Activated CD4-positive, alpha-beta T cell treated with anti-CD3 and anti-CD28 coated beads, Interleukin-2, Interleukin-6, amounts not matched to agents 100 ng/mL and 50 ng/mL, durations not matched to agents 16 hours and 8 hours (primary cell): ENCODE data around the gene GJC2.

Experiments
- DNase-seq: peaks from one replicate; pipeline ENCODE4 v3.0.0-alpha.2; 2020

GJC2 gene

DNA sequence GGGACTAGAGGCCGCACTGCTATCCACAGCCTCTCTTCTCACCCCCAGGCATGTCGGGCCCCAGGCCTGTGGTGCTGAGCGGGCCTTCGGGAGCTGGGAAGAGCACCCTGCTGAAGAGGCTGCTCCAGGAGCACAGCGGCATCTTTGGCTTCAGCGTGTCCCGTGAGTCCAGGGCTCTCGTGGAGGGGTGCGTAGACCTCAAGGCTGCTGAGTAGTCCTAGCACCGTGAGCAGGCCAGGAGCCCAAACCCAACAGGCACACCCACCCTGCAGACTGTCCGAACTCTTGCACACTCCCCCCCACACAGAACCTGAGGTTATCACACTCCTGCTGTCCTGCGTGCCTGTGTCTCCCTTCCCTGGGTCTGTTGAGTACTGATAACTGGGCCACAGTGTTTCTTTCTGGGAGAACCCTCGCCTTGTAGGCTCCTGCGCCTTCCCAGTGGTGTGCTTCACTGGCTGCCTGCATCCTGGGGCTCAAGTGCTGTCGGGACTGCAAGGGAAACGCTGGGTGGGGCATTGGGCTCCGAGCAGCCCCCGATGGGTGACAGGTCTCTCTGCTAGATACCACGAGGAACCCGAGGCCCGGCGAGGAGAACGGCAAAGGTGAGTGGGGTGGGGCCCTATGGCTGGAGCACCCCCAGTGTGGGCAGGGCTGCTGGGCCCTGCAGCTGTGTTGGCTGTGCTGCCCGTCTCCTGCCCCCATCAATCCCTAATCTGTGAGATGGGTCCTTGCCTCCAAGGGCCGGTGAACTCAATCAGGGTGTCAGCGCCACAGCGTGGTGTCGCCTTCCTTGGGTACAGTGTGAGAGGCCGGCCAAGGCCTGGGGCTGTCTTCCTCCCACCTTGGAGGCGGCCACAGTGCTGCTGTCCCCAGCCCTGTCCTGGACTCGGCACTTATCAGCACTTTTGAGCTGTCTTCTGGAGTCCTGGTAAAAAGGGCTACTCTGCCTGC is 4.0 kb upstream of the GJC2 start:
- no peak for DNase-seq

DNA sequence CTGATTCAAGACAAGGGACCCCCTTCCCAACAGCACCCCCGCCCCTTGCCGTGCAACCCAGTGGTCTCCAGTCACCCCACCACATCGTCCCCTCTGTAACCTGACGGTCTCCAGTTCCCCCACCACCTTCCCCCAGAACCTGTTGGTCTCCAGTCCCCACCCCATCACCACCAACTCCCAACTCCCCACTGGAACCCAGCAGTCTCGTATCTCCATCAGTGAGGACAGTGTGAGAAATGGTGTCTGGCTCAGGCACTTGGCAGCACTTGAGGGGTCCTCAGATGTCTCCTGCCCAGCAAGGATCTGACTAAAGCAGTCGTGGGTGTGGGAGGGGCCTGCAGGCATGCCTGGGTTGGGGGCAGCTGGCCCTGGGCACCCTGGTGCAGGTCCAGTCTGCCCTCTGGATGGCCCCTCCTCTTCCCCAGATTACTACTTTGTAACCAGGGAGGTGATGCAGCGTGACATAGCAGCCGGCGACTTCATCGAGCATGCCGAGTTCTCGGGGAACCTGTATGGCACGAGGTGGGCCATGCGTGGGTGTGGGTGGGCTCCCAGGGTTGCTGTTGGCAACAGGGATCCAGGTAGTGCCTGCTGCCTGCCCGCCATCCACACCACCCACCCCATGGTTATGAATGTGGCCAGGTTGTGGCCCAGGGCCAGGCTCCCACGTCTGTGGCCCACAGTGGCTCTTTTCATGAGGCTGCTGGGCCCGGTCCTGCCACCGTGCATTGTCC is 3.1 kb upstream of the GJC2 start:
- no peak for DNase-seq

DNA sequence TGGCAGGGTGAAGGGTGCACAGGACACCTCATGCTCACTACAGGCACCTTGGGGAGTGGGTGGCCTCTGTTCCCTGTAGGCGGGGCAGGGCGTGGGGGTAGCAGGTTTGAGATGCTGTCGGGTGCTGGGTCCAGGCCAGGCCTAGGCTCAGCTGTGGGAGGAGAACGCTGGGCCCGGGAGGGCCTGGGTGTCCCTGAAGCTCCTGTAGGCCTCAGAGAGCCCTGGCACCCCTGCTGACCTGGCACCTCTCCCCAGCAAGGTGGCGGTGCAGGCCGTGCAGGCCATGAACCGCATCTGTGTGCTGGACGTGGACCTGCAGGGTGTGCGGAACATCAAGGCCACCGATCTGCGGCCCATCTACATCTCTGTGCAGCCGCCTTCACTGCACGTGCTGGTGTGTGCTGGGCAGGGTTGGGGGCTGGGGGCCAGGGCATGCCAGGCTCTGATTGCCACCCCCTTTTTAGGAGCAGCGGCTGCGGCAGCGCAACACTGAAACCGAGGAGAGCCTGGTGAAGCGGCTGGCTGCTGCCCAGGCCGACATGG is 2.5 kb upstream of the GJC2 start:
- DNase-seq, result no peak

DNA sequence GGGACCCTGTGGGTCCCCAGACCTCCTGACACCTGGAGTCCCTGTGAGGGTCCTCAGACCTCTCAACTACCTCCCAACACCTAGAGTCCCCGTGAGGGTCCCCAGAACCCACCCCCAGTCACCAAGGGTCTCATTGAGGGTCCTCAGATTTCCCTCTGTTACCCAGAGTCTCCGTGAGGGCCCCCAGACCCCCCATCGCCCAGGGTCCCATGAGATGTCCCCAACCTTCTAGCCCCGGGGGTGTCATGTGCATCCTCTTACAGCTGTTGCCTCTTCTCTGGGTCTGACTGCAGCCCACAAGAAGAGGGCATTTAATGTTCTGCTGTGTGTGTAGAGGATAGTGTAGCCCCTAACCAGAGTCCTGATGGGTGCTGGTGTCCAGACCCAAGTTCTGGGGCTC is 2.0 kb upstream of the GJC2 start:
- DNase-seq, result no peak

DNA sequence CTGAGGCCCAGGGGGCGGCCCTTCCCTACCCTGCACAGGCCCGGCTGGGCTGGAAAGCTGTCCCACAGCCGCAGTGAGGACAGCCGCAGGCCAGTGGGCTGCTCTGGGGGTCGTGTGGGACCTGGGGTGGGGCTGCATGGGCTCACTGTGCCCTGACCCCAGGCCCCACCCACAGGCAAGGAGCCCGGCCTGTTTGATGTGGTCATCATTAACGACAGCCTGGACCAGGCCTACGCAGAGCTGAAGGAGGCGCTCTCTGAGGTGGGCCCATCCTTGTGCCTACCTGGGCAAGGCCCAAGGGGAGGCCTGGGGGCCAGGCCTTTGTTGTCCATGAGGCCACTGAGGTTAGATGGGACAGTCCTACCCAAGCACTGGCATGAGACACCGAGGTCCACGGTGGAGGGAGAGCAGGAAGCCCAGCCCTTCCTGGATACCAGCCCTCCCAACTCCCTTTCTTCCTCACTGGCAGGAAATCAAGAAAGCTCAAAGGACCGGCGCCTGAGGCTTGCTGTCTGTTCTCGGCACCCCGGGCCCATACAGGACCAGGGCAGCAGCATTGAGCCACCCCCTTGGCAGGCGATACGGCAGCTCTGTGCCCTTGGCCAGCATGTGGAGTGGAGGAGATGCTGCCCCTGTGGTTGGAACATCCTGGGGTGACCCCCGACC is 1.4 kb upstream of the GJC2 start:
- no peak for DNase-seq

DNA sequence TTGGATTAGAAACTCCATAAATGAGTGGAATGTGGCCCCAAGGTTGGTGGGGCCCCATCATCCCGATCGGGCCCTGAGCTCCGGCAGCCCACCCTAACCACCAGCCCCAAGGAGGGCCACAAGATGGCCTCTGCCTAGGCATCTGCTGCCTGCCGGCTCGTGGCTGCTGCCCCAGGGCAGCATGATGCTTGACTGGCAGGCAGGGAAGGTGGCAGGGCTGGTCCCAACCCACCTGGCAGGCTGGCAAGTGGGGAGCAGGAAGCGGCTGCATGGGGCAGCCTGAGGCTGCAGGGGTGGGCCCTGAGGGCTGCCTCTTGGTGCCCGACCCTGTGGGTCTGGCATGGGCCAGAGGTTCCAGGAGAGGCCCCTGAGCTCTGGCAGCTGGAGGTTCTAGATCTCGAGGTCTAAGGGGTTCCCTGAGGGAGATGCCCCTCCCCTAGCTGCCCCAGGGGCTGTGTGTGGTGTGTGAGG is 760 bp upstream of the GJC2 start:
- DNase-seq, result no peak

DNA sequence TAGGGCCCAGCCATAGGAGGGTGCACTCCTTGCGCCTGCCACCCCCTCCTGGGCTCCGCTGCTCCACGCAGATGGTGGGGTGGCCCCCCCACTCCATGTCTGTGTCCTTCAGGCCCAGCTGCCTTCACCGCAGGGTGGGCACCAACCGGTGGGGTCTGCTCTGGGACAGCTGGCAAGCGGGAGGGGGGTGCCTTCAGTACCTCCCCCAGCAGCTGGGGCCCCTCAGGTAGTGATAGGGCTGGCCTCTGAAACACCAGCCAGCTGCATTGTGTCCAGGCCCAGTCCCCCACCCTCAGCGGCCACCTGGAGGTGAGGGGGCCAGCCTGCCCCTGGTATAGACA is 360 bp downstream of the GJC2 start:
- no peak for DNase-seq

DNA sequence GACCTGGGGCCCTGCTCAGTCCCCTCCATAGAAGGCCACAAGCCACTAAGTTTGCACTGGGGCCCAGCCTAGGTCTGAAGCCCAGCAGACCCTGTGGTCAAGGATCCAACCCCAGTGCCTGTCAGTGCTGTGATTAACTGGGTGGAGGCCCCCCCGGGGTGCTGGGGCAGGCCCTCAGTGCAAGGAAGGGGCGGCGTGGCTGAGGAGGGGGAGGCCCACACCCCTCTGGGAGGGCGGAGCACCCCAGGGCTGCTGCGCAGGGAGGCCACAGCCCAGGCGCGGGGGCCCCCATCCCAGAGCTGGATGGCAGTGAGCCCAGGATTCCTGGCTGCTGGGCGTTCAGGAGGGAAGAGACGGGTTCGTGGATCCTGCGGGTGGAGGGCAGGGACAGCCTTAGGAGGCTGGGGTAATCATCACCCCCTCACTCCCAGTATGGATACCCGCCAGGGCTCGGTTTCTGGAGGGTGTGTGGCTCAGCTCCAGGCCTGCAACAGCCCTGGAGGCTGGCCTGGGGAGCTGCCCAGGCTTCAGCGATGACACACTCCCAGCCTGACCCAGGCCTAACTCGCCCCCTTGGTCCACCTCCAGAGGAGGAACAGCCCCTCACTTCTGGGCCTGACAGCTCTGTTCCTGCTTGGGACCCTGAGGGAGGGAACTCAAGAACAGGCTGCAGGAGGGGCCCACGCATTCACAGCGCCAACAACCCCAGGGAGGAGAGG is 890 bp downstream of the GJC2 start:
- no peak for DNase-seq

DNA sequence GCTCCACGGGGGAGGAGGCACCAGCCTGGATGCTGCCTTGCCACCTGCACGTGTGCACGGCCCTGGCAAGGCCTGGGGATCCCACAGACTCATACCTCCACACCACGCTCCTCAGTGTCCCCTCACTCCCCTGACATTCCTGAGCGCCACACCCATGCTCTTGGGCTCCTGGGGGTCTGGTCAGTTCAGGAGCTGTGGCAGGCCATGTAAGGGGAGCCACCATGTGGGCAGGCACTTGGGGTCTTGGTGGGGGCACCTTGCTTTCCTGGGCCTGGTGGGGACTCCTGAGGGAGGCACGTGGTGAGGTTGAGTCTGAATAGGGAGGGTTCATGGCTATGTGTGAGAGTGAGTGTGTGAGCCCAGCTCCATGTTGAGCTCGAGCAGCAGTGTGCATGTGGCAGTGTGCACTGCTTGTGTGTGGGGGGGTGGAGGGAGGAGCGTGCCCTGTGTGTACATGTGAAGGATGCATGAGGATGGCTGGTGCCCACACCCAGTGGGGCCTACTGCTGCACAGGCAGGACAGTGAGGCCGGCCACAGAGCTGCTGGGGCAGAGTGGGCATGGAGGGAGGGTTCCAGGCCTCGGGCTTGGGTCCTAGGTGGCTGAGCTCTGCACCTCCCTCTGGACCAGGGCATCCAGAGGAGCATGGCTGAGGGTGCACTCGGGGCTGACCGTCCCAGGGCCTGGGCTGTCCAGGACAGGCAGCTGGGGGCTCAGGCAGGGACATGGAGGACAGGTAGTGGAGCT is 1.6 kb downstream of the GJC2 start:
- no peak for DNase-seq

DNA sequence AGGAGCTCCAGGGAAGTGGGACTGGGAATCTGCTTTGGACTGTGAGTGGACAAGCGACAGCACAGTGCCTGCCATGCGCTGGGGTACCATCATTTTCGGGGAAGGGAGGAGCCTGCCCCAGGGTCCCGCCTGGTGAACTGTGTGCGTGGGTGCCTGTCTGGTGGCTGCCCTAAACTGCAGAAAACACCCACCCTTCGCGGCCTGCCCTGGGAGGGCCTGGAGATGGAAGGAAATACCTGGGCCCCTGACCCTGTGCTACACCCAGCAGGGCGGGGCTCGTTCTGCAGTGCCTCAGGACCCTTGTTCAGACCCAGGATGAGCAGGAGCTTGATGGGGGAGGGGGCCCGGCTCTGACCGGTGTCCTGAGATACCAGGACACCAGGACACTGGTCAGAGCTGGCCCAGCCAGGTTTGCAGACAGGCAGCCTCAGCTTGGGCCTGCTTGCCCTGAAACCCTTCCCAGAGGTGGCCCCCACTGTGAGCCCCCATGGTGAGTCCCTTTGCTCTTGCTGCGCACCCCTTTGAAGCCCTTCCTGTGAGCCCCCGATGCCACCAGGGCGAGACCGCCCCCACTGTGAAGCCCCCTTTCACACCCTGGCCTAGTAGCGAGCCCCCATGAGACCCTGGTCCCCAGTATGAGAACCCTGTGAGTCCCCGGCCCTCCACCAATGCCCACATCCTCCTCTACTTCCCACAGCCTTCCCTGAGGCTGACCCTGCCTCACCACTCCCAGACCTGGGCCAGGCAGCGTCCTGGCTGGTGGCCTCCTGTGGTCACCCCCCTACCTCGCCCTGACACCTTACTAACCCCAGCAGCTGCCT is 2.6 kb downstream of the GJC2 start:
- DNase-seq, result no peak

DNA sequence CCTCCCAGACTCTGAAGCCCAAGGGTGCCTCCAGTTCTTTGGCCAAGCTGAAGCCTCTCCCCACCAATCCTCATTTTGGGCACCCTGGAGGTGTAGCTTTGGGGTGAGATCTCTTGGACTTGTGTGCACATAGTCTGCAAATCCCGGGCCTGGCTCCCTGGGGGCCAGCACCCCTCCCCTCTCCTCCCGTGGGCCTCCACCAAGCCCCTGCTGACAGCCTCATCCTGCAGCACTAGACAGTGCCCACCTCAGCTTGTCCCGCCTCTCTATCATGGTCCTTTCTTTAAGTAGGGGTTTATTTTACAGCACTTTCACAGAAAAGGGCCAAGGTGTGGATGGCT is 3.2 kb downstream of the GJC2 start:
- no peak for DNase-seq

DNA sequence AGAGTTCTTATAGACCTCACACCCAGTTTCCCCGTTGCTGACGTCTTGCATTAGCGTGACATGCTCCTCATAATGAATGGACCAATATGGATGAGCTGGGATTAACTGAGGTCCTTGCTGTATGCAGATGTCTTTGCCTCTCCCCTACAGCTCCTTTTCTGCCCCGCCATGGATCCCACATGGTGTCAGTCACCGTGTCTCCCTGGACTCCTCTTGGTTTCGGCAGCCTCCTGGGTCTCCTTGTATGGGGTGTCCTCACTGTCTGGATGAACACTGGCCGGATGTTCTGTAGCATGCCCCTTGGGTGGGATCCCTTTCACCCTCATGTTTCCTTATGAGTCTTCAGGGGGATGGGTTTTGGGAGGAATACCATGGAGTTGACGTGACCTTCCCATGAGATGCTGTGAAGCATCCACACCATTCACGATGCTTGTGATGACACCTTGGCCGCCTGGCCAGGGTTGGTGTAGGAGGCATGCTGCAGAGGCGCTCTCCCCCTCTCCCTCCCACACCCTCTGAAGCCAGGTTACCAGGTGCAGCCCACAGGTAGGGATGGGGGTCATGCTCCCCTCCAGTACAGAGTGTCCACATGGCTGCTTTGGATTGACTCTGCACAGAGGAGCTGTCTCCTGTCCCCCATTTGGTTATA is 4.4 kb downstream of the GJC2 start:
- no peak for DNase-seq

DNA sequence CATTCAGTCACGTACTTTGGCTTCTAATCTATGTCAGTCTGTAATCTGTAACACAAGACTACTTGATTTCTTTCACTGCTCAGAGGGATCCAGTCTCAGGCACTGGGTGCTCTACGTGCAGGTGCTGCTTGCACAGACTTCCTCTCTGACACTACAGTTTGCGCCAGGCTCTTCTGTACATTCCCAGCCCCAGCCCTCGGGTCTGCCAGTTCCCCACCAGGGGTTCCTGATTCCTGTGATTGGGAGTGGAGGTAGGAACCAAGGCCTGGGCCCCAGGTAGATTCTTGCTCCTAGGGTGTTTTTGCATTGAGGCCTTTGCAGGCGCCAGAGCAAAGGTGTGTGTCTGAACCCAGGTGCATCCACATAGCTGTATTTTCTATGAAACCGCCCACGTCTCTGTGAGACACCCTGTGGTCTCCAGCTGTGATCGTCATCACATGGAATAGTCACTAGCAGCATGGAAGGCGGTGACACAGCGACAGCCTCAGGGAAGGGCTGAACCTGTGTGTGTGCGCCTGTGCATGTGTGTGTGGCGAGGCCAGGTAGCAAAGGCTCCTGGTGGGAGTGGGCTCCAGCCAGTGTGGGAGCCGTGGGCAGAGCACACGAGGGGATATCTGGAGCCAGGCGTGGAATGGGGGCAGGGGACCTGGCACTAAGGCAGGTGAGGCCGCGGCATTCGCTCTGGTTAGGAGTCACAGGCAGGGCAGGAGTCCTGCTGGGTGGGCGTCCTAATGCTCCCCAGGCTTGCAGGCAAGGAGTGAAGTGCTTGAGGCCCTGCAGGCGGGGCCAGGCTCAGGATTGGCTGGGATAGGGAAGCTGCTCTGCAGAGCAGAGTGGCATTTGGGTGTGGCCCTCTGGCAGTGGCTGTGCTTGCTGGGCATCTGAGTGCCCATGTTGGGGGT is 5.2 kb downstream of the GJC2 start:
- DNase-seq, result no peak

DNA sequence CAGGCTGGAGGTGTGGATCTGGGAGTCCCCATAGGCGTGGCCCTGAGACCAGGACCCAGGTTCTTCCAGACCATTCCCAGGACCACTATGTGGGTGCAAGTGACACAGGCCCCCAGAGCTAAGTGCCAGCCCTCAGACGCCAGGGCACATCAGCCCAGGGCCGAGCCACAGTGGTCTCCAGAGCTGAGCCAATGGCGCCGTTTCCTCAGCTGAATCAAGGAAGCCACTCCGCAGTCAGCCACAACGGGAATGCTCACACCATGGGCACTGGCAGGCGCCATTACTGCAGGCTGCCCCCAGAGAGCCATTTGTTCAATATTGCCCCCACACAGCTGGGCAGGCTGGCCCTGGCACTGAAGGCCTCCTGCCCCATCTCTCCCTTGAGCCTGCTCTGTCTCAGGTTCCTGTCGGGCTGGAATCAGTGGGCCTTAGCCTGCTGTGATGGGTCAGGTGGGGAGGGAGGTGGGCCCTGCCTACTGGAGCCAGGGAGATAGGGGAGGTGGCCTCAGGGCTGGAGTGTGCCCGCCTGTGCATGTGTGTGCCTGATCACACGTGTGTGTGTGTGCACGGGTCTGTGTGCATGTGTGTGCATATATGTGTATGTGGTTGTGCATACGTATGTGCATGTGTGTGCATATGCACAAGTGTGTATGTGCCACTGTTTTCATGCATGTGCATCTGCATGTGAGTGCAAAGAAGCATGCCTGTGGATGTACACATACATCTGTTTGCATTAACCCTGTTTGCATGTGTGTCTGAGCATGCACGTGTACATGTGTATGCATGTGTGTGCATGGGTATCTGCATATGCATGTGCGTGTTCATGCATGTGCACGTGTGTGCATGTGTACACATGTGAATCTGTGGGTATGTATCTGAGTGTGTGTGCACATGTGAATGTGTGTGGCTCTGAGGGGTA is 6.1 kb downstream of the GJC2 start:
- DNase-seq, result no peak

DNA sequence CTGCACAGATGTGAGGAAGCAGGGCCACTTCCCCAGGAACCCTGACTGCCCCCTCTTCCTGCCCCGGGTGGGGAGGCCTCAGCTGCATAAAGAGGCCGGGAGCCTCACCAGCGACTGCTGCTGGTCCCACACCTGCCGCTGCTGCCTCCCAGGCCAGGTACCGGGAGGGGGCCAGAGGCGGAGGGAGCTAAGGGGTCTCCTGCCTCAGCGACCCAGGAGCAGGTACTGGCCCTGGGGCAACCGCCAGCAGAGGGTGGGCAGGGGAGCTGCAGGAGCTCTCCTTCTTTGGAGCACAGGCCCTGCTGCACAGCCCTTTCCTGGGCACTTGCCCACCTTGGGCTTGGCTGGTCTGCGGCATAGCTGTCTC is 6.8 kb downstream of the GJC2 start:
- no peak for DNase-seq

DNA sequence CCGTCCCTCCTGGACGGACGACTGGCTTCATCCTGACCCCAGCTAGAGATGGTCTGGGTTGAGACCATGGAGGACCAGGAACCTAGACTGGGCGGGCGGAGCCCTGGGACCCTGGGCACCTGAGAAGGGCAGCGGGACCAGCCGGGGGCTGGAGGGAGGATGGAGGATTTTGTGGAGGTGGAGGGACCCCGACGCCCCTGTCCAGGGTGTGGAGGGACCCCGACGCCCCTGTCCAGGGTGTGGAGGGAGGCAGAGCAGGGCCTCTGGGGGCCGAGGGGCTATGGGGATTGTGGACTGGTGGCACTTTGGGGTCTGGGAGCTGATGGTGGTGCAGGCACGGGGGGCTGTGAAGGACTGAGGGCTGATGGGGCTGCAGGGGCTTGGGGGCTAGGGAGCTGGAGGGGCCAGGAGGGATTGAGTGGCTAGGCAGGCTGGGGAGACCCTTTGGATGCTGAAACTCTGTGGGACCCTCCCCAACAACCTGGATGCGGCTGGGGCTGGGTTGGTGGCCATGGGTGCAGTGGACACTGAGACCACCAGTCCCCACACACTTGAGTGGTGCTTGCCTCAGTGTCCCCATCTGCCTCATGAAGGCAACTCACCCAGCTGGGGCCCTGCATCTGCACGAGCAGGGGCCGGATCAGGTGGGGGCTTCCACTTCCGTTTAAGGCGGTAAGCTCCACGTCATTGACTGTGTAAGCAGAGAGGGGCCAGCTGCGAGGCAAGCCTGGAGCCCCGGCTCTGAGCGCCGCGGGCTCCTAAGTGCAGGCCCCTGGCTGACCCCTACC is 7.4 kb downstream of the GJC2 start:
- DNase-seq, result no peak

DNA sequence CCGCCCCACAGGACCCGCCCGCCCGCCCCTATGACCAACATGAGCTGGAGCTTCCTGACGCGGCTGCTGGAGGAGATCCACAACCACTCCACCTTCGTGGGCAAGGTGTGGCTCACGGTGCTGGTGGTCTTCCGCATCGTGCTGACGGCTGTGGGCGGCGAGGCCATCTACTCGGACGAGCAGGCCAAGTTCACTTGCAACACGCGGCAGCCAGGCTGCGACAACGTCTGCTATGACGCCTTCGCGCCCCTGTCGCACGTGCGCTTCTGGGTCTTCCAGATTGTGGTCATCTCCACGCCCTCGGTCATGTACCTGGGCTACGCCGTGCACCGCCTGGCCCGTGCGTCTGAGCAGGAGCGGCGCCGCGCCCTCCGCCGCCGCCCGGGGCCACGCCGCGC is 8.0 kb downstream of the GJC2 start:
- DNase-seq, result no peak
